DOHH2 (cell line): ENCODE data around the gene FBXO31.

ENCODE experiments used
- H3F3A ChIP-seq: fragments of 200-600 bp; sonication (generic), shearing (Covaris generic); 2 replicates; pipeline ENCODE4 v1.6.0; 2016; ENCODE audit warnings: antibody characterized with exemption, mild to moderate bottlenecking; ENCODE audit not compliant: control insufficient read depth, insufficient read depth
- H3K27ac ChIP-seq: fragments of 200-600 bp; sonication (generic); 2 replicates; pipeline ENCODE4 v1.5.1; 2014; ENCODE audit warnings: low read depth, mild to moderate bottlenecking, low read length, moderate library complexity
- H3K27me3 ChIP-seq: fragments of 200-600 bp; sonication (generic); 2 replicates; pipeline ENCODE4 v1.6.1; 2014; ENCODE audit warnings: mild to moderate bottlenecking, low read length, mixed read lengths; ENCODE audit not compliant: control insufficient read depth
- H3K36me3 ChIP-seq: fragments of 200-600 bp; sonication (generic); 2 replicates; pipeline ENCODE4 v1.6.1; 2014; ENCODE audit warnings: mild to moderate bottlenecking, low read length, moderate library complexity, mixed read lengths; ENCODE audit not compliant: control insufficient read depth
- H3K4me1 ChIP-seq: fragments of 200-600 bp; sonication (generic); 2 replicates; pipeline ENCODE4 v1.6.1; 2014; ENCODE audit warnings: mild to moderate bottlenecking, low read length, mixed read lengths; ENCODE audit not compliant: control insufficient read depth
- H3K4me2 ChIP-seq: fragments of 200-600 bp; sonication (generic); 2 replicates; pipeline ENCODE4 v1.6.0; 2014; ENCODE audit warnings: mild to moderate bottlenecking, low read length, moderate library complexity
- H3K4me3 ChIP-seq: fragments of 200-600 bp; sonication (generic); 2 replicates; pipeline ENCODE4 v1.5.1; 2014; ENCODE audit warnings: mild to moderate bottlenecking, low read length, mixed read lengths
- H3K79me2 ChIP-seq: fragments of 200-600 bp; sonication (generic); 2 replicates; pipeline ENCODE4 v1.6.1; 2014; ENCODE audit warnings: mild to moderate bottlenecking, low read length, mixed read lengths; ENCODE audit not compliant: control insufficient read depth
- H3K9me2 ChIP-seq: fragments of 200-600 bp; sonication (generic); replicated peaks from 2 replicates; pipeline ENCODE4 v1.6.1; 2014; ENCODE audit warnings: mild to moderate bottlenecking, low read length, mixed read lengths; ENCODE audit not compliant: control insufficient read depth
- H3K9me3 ChIP-seq: fragments of 200-600 bp; sonication (generic); 2 replicates; pipeline ENCODE4 v1.6.1; 2014; ENCODE audit warnings: antibody characterized with exemption, low read length, mixed read lengths; ENCODE audit not compliant: control insufficient read depth, insufficient read depth
- H4K20me1 ChIP-seq: fragments of 200-600 bp; sonication (generic); 2 replicates; pipeline ENCODE4 v1.6.0; 2014; ENCODE audit warnings: low read depth, mild to moderate bottlenecking, antibody characterized with exemption, low read length, moderate library complexity; ENCODE audit not compliant: control insufficient read depth, insufficient read depth
- EZH2phosphoT487 ChIP-seq: fragments of 200-600 bp; sonication (generic); IDR thresholded peaks from 2 replicates; pipeline ENCODE4 v1.6.1; 2017; ENCODE audit warnings: borderline replicate concordance, mild to moderate bottlenecking, antibody characterized with exemption, low read length, moderate library complexity, mixed read lengths
- TF ChIP-seq, protein P1 (sequence below): fragments of 200-600 bp; sonication (generic); IDR thresholded peaks from one replicate; pipeline ENCODE4 v1.5.1; 2014; ENCODE audit warnings: antibody characterized with exemption, mild to moderate bottlenecking, low read depth, low read length; ENCODE audit not compliant: poor library complexity, severe bottlenecking

FBXO31 gene

DNA sequence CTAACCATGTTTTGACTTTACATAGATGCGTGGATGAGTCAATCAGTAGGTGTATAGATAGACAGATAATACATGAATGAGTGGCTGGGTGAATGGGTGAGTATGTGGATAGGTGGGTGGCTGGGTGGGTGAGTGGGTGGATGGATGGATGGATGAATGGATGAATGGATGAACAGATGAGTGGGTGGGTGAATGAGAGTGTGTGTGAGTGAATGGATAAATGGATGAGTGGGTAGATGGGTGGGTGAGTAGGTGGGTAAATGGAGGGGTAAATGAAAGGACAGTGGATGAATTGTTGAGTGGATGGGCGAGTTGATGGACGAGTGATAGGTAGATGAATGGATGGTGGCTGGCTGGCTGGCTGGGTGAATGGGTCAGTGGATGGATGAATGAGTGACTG is 89.6 kb downstream of the FBXO31 start:
- Histone ChIP-seq H3K27ac (no peak overlapping the region), H3K4me2 (no peak overlapping the region), H3K79me2 (no peaks in the 10 kb centered on the region), H3K27me3 (no peaks in the 10 kb centered on the region), H3K4me3 (no peak overlapping the region), H3K36me3 (no peaks in the 10 kb centered on the region), H3K4me1 (peaks cover 26% of the 10 kb centered on the region), H3K9me3 (peaks cover 7% of the 10 kb centered on the region; the same call in 1 of the 2 replicates), H3F3A (no peaks in the 10 kb centered on the region), H3K9me2 (no peaks in the 10 kb centered on the region), H4K20me1 (no peaks in the 10 kb centered on the region)
- TF ChIP-seq, protein P1, sequence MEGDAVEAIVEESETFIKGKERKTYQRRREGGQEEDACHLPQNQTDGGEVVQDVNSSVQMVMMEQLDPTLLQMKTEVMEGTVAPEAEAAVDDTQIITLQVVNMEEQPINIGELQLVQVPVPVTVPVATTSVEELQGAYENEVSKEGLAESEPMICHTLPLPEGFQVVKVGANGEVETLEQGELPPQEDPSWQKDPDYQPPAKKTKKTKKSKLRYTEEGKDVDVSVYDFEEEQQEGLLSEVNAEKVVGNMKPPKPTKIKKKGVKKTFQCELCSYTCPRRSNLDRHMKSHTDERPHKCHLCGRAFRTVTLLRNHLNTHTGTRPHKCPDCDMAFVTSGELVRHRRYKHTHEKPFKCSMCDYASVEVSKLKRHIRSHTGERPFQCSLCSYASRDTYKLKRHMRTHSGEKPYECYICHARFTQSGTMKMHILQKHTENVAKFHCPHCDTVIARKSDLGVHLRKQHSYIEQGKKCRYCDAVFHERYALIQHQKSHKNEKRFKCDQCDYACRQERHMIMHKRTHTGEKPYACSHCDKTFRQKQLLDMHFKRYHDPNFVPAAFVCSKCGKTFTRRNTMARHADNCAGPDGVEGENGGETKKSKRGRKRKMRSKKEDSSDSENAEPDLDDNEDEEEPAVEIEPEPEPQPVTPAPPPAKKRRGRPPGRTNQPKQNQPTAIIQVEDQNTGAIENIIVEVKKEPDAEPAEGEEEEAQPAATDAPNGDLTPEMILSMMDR: no peak
- no peak for TF ChIP-seq EZH2phosphoT487

DNA sequence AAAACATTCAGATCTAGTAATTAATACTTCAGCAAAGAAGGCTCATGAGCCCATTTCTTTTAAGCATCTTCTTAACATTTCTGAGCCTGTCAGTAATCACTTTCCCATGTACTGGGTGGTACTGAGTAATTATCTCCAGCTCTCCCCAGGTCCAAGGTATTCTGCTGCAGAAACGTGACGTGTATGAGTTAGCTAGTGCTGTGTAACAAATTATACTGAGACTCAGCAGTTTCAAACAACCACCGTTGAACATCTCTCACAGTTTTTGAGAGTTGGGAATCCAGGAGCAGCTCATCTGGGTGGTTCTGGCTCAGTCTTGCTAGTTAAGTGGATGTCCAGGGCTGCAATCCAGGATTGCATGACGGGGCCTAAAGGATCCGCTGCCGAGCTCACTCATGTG is 91.6 kb downstream of the FBXO31 start:
- H3K79me2 ChIP-seq: no peaks in the 10 kb centered on the region
- H4K20me1 ChIP-seq: no peaks in the 10 kb centered on the region
- TF ChIP-seq, protein P1: no peak
- no peak for TF ChIP-seq EZH2phosphoT487
- no peaks in the 10 kb centered on the region for H3K27me3 ChIP-seq
- H3K4me1 ChIP-seq: peaks cover 18% of the 10 kb centered on the region
- H3K9me2 ChIP-seq: no peaks in the 10 kb centered on the region
- no peaks in the 10 kb centered on the region for H3K36me3 ChIP-seq
- H3K4me2 ChIP-seq: no peak overlapping the region
- no peaks in the 10 kb centered on the region for H3F3A ChIP-seq
- no peak overlapping the region for H3K27ac ChIP-seq
- no peak overlapping the region for H3K4me3 ChIP-seq
- H3K9me3 ChIP-seq: peaks cover 7% of the 10 kb centered on the region; the same call in 1 of the 2 replicates

DNA sequence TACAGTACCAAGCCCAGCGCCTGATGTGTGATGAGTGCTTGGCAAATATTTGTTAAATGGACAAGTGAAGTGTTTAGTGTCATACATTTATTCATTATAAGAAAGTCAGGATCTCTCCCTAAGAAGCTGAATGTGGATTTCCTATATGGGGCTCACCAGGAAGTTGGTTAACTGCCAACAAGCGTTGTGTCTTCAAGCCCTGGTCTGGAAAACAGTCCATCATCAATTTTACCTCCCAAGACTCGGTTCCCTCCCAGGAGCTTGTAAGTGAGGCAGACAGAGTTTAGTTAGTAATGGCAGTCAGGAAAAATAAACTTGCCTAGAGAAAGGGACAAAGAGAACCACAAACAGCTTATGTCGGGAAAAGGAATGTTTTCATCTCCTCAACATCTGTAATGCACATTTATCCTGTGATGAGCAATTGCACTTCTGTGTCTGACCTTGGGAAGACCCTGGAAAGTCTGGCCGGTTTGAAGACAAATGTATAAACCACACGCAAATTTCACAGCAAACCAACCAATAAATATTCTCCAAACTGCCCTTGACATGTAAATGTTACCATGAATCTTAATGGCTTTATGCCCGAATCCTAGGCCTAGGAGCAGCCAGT is 94.7 kb downstream of the FBXO31 start:
- Histone ChIP-seq H3K9me3 (peaks cover 7% of the 10 kb centered on the region; the same call in 1 of the 2 replicates), H3K9me2 (no peaks in the 10 kb centered on the region), H3K4me1 (no peaks in the 10 kb centered on the region), H3K27me3 (no peaks in the 10 kb centered on the region), H3K27ac (no peak overlapping the region), H3K4me3 (no peak overlapping the region), H4K20me1 (no peaks in the 10 kb centered on the region), H3F3A (no peaks in the 10 kb centered on the region), H3K36me3 (no peaks in the 10 kb centered on the region), H3K79me2 (no peaks in the 10 kb centered on the region), H3K4me2 (no peak overlapping the region)
- no peak for TF ChIP-seq EZH2phosphoT487
- TF ChIP-seq, protein P1: no peak
